Panc1 (cell line): Measurements from ENCODE around the gene GOPC.

Source experiments
- CTCF ChIP-seq: fragments of 450-650 bp; IDR thresholded peaks from 2 replicates; pipeline ENCODE4 v1.5.1; 2017; ENCODE audit warnings: mild to moderate bottlenecking
- TCF7L2 ChIP-seq: IDR thresholded peaks from 2 replicates; pipeline ENCODE4 v1.6.1; 2011; ENCODE audit warnings: mild to moderate bottlenecking, low read depth, low read length, inconsistent platforms

GRCh38 chr6:117512987-117513573, 89.2 kb downstream of the GOPC start:
- TF ChIP-seq CTCF (no peak), TCF7L2 (no peak)
